ENCODE measurements around the gene PAPPA.

Gene PAPPA

DNA sequence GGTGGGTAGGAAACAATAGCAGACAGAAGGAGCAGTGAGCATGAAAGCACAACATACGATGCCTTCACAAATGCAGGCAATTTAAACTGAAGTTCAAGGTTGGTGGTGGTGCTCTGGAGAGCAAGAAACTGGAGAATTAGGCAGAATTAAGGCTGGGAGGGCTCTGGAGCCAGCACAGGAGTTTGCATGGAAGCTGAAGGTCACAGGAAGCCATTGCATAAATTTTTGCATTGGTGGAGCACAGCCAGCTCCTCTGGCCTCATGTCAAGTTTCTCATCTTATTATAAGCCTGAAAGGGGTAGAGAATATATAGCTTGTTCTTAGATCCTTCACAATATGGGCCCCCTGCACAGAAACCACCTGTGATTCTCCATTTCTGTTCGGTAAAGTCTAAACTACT is 207.4 kb downstream of the PAPPA start:
- Histone ChIP-seq H3K27ac (ENCODE audit: low read length) (no peak overlapping the region), H3K4me1 (ENCODE audit: control insufficient read depth in 1 of 2, insufficient read depth in 2 of 2, low read length in 2 of 2) (peaks cover 0 to 18% of the 10 kb centered on the region in 2 donors), H3K4me3 (ENCODE audit: low read depth in 1 of 2, low read length in 2 of 2) (no peak overlapping the region), H3K9me3 (ENCODE audit: control insufficient read depth in 1 of 2, low read length in 2 of 2) (no peaks in the 10 kb centered on the region), H3K36me3 (ENCODE audit: control insufficient read depth in 1 of 2, insufficient read depth in 2 of 2, low read length in 2 of 2) (no peaks in the 10 kb centered on the region), H3K27me3 (ENCODE audit: low read depth, low read length) (no peaks in the 10 kb centered on the region)

DNA sequence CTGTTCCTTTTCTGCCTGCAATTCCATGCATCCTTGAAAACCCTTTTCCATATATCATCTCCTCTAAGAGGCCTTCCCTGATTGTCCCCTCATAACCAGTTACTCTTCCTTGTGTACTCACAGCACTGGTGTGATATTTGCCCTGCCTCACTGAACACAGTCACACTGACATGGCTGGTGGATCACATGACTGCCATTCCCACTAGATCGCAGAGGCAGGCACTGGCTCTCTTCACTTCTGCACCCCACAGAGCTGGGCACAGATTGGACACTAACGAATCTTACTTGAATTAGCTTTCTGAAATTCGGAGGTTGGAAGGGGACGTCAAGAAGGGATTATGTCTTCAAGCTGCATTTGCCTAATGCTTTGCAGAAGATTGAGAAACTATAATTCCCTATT is 208.0 kb downstream of the PAPPA start:
- H3K4me1 ChIP-seq (ENCODE audit: control insufficient read depth in 1 of 2, insufficient read depth in 2 of 2, low read length in 2 of 2), result peaks cover 0 to 14% of the 10 kb centered on the region in 2 donors
- H3K4me3 ChIP-seq (ENCODE audit: low read depth in 1 of 2, low read length in 2 of 2), result no peak overlapping the region
- no peak overlapping the region for H3K27ac ChIP-seq (ENCODE audit: low read length)
- no peaks in the 10 kb centered on the region for H3K27me3 ChIP-seq (ENCODE audit: low read depth, low read length)
- H3K9me3 ChIP-seq (ENCODE audit: control insufficient read depth in 1 of 2, low read length in 2 of 2), result no peaks in the 10 kb centered on the region
- H3K36me3 ChIP-seq (ENCODE audit: control insufficient read depth in 1 of 2, insufficient read depth in 2 of 2, low read length in 2 of 2), result no peaks in the 10 kb centered on the region

DNA sequence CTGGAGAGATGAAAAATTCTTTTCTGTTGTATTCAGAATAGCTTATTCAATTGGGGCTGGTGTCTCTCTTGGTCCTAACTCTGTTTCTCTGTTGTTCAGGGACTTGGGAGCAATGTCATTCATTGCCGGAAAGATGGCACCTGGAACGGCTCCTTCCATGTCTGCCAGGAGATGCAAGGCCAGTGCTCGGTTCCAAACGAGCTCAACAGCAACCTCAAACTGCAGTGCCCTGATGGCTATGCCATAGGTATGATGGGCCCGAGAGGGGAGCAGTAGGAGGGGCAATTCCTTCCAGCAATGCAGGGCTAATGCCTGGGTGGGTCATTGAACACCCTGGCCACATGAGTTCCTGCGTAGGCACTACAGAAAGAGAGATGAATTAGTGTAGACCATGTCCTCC is 208.9 kb downstream of the PAPPA start:
- no peaks in the 10 kb centered on the region for H3K9me3 ChIP-seq (ENCODE audit: control insufficient read depth in 1 of 2, low read length in 2 of 2)
- H3K27ac ChIP-seq (ENCODE audit: low read length), result no peak overlapping the region
- no peaks in the 10 kb centered on the region for H3K27me3 ChIP-seq (ENCODE audit: low read depth, low read length)
- H3K4me3 ChIP-seq (ENCODE audit: low read depth in 1 of 2, low read length in 2 of 2), result no peak overlapping the region
- no peaks in the 10 kb centered on the region for H3K36me3 ChIP-seq (ENCODE audit: control insufficient read depth in 1 of 2, insufficient read depth in 2 of 2, low read length in 2 of 2)
- peaks cover 0 to 14% of the 10 kb centered on the region in 2 donors for H3K4me1 ChIP-seq (ENCODE audit: control insufficient read depth in 1 of 2, insufficient read depth in 2 of 2, low read length in 2 of 2)

DNA sequence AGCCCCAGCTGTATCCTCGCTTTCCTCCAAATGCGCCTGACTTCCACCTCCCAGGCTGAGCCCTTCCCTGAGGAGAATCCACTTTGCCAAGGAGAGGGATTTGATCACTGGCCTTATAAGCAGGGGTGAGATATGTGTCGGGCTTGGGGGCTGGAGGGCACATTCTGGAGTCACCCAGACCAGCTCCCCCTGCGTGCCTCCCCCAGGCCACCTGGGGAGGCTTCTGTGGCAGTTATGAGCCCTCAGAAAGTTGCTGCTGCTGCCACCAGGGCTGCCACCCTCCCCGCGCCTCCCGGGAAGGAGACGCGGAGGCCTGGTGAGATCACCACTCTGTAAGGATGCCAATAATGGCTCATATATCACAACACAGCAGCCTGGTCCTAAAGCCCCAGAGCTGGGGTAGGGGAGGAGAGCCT is 211.5 kb downstream of the PAPPA start:
- Histone ChIP-seq H3K27me3 (ENCODE audit: low read depth, low read length) (no peaks in the 10 kb centered on the region), H3K36me3 (ENCODE audit: control insufficient read depth in 1 of 2, insufficient read depth in 2 of 2, low read length in 2 of 2) (no peaks in the 10 kb centered on the region), H3K9me3 (ENCODE audit: control insufficient read depth in 1 of 2, low read length in 2 of 2) (no peaks in the 10 kb centered on the region), H3K4me3 (ENCODE audit: low read depth in 1 of 2, low read length in 2 of 2) (no peak overlapping the region), H3K4me1 (ENCODE audit: control insufficient read depth in 1 of 2, insufficient read depth in 2 of 2, low read length in 2 of 2) (peaks cover 0 to 18% of the 10 kb centered on the region in 2 donors), H3K27ac (ENCODE audit: low read length) (peak overlapping the region; percentile 49)

DNA sequence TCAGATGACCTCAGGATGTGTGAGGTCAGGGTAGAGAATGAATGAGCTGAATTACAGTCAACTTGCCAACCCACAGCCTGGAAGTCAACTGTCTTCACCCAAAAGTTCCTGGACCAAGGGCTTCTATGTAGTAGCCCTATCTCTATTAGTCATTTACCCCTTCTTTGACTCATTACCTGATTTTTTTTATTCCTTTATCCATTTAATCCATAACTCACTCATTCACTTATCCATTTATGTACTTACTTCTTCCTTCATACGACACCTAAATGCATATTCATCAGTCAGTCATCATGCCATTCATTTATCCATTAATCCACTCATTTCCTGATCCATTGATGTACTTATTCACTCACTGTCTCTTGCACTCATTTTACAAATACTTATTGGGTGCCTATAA is 212.7 kb downstream of the PAPPA start:
- Histone ChIP-seq H3K27me3 (ENCODE audit: low read depth, low read length) (no peaks in the 10 kb centered on the region), H3K9me3 (ENCODE audit: control insufficient read depth in 1 of 2, low read length in 2 of 2) (no peaks in the 10 kb centered on the region), H3K36me3 (ENCODE audit: control insufficient read depth in 1 of 2, insufficient read depth in 2 of 2, low read length in 2 of 2) (no peaks in the 10 kb centered on the region), H3K4me3 (ENCODE audit: low read depth in 1 of 2, low read length in 2 of 2) (no peak overlapping the region), H3K4me1 (ENCODE audit: control insufficient read depth in 1 of 2, insufficient read depth in 2 of 2, low read length in 2 of 2) (peaks cover 0 to 19% of the 10 kb centered on the region in 2 donors), H3K27ac (ENCODE audit: low read length) (no peak overlapping the region)

DNA sequence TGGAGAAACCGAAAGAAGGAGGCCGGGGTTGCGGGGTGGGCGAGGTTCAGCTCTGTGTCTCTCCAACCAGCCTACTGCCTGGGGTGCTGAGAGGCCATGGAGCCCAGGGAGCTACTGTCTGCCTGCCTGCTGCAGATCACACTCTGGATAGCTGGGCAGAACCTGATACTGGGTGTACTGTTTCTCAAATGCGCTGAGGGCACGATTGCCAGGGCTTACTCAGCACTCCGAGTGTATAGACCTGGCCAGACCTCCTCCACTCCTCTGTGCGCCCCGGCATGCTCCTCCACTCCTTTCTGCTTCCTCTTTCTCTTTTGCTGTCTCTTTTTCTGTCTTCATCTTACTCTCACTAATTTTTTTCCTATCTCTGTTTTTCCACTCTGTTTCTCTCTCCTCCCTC is 215.1 kb downstream of the PAPPA start:
- no peak overlapping the region for H3K27ac ChIP-seq (ENCODE audit: low read length)
- H3K9me3 ChIP-seq (ENCODE audit: control insufficient read depth in 1 of 2, low read length in 2 of 2), result no peaks in the 10 kb centered on the region
- no peak overlapping the region for H3K4me3 ChIP-seq (ENCODE audit: low read depth in 1 of 2, low read length in 2 of 2)
- no peaks in the 10 kb centered on the region for H3K36me3 ChIP-seq (ENCODE audit: control insufficient read depth in 1 of 2, insufficient read depth in 2 of 2, low read length in 2 of 2)
- peaks cover 0 to 19% of the 10 kb centered on the region in 2 donors for H3K4me1 ChIP-seq (ENCODE audit: control insufficient read depth in 1 of 2, insufficient read depth in 2 of 2, low read length in 2 of 2)
- H3K27me3 ChIP-seq (ENCODE audit: low read depth, low read length), result no peaks in the 10 kb centered on the region

DNA sequence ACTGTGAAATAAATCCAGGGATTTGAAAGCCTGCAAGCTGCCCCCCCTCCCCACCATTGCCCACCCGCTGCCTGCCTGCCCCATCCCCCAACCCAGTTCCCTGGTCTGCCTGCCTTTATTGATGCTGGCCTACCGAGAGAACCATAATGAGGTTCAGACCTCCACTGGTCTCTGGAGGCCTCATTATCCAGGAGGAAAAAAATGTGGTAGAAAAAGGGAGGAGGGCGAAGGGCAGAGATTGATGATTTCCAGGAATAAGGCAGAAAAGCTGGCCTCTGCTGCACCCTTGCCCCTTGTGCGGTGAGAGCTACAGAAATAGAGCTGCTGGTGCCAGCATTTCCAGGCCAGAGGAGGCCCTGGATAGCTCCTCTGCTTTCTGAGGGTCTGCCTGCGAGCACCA is 216.1 kb downstream of the PAPPA start:
- Histone ChIP-seq H3K9me3 (ENCODE audit: control insufficient read depth in 1 of 2, low read length in 2 of 2) (no peaks in the 10 kb centered on the region), H3K27ac (ENCODE audit: low read length) (no peak overlapping the region), H3K36me3 (ENCODE audit: control insufficient read depth in 1 of 2, insufficient read depth in 2 of 2, low read length in 2 of 2) (peaks cover 0 to 8% of the 10 kb centered on the region in 2 donors), H3K4me3 (ENCODE audit: low read depth in 1 of 2, low read length in 2 of 2) (no peak overlapping the region), H3K27me3 (ENCODE audit: low read depth, low read length) (no peaks in the 10 kb centered on the region), H3K4me1 (ENCODE audit: control insufficient read depth in 1 of 2, insufficient read depth in 2 of 2, low read length in 2 of 2) (peaks cover 0 to 16% of the 10 kb centered on the region in 2 donors)

DNA sequence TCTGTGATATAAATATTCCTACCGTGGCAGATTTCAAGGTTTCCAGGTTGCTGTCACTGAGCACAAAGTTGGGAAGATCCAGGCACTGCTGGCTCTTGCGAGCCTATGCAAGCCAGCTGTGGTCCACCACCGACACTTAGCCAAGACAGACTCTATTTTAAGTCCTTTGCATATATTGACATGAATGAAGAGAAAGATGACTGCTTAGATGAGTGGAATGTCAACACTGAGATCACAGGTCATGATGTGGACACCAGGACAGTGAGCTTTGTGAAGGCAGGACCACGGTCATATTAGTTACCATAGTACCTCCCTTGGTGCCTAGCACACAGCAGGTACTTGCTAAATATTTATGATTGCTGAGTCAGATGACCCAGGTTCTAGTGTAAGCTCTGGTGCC is 217.0 kb downstream of the PAPPA start:
- Histone ChIP-seq H3K27ac (ENCODE audit: low read length) (no peak overlapping the region), H3K9me3 (ENCODE audit: control insufficient read depth in 1 of 2, low read length in 2 of 2) (no peaks in the 10 kb centered on the region), H3K27me3 (ENCODE audit: low read depth, low read length) (no peaks in the 10 kb centered on the region), H3K4me1 (ENCODE audit: control insufficient read depth in 1 of 2, insufficient read depth in 2 of 2, low read length in 2 of 2) (peaks cover 0 to 8% of the 10 kb centered on the region in 2 donors), H3K4me3 (ENCODE audit: low read depth in 1 of 2, low read length in 2 of 2) (no peak overlapping the region), H3K36me3 (ENCODE audit: control insufficient read depth in 1 of 2, insufficient read depth in 2 of 2, low read length in 2 of 2) (peaks cover 0 to 8% of the 10 kb centered on the region in 2 donors)

DNA sequence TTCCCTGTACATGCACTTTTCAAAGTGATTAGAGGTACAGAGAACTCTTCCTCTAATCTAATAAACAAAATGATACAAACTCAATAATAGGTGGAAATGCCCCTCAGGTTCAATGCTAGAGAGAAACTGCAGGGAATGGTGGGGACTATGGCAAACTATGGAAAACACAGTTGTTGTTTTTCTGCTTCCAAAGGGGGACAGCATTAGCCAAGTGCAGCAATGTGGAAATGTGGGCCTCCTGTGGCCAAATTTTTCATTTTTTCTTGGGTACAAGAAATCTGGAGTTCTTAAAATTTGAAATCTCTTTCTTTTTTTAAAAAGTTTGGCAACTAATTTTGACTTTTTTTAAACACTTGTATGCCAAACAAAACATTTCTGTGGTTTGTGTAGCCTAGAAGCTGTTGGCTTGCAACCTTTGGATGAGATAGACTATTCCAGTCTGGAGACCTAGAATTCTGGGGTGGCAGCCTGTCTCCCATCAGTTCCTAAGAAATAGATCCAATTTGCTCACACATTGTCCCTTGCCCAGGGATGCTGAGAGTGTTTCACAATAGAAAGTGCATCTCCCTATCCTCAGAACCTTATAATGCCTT is 218.6 kb downstream of the PAPPA start:
- no peak overlapping the region for H3K27ac ChIP-seq (ENCODE audit: low read length)
- H3K36me3 ChIP-seq (ENCODE audit: control insufficient read depth in 1 of 2, insufficient read depth in 2 of 2, low read length in 2 of 2), result peaks cover 0 to 8% of the 10 kb centered on the region in 2 donors
- no peaks in the 10 kb centered on the region for H3K9me3 ChIP-seq (ENCODE audit: control insufficient read depth in 1 of 2, low read length in 2 of 2)
- H3K27me3 ChIP-seq (ENCODE audit: low read depth, low read length), result no peaks in the 10 kb centered on the region
- peaks cover 0 to 5% of the 10 kb centered on the region in 2 donors for H3K4me1 ChIP-seq (ENCODE audit: control insufficient read depth in 1 of 2, insufficient read depth in 2 of 2, low read length in 2 of 2)
- no peak overlapping the region for H3K4me3 ChIP-seq (ENCODE audit: low read depth in 1 of 2, low read length in 2 of 2)

DNA sequence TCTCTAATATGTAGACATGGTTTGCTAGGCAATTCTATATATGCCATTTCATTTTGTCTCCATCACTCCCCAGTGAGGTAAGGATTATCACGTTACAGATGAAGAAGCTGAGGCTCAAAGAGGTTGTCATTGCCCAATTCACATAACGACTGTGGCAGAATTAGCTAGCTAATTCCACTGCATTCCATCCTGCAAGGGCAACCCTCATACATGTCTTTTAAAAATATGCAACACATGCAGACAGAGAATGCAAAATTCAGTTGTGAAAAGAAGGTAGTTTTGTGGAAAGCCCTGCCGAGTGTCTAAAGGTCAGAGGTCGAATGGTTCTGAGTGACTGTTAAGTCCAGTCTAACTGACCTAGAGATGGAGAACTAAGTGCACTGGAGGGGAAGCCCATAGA is 219.2 kb downstream of the PAPPA start:
- no peak overlapping the region for H3K27ac ChIP-seq (ENCODE audit: low read length)
- H3K9me3 ChIP-seq (ENCODE audit: control insufficient read depth in 1 of 2, low read length in 2 of 2), result no peaks in the 10 kb centered on the region
- no peak overlapping the region for H3K4me3 ChIP-seq (ENCODE audit: low read depth in 1 of 2, low read length in 2 of 2)
- peaks cover 0 to 8% of the 10 kb centered on the region in 2 donors for H3K36me3 ChIP-seq (ENCODE audit: control insufficient read depth in 1 of 2, insufficient read depth in 2 of 2, low read length in 2 of 2)
- H3K4me1 ChIP-seq (ENCODE audit: control insufficient read depth in 1 of 2, insufficient read depth in 2 of 2, low read length in 2 of 2), result peaks cover 0 to 10% of the 10 kb centered on the region in 2 donors
- H3K27me3 ChIP-seq (ENCODE audit: low read depth, low read length), result no peaks in the 10 kb centered on the region

DNA sequence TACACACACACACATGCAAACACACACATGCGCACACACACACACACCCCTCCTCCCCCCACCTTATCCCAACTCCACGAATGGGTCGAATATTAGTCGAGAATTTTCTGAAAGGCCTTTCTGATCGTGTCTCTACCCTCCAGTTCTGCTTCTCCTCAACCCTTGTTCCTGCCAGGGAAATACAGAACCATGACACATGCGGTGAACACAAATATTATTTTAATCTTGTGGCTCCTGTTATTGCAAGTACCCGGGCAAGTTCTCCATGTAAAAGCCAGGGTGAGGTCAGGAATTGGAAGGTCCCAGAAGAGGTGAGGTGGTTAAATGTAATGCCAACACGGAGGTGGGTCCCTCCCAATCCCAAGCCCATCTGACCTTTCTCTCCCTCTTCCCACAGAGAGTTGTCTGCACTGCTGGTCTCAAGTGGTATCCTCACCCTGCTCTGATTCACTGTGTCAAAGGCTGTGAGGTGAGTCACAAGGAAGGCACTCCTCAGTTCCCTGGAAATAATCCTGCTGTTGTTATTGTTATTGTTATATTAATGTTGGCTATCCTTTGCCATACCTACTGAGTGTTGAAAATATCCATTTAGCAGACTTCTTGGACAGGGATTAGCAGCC is 223.7 kb downstream of the PAPPA start:
- Histone ChIP-seq H3K4me3 (ENCODE audit: low read depth in 1 of 2, low read length in 2 of 2) (no peak overlapping the region), H3K4me1 (ENCODE audit: control insufficient read depth in 1 of 2, insufficient read depth in 2 of 2, low read length in 2 of 2) (peaks cover 0 to 4% of the 10 kb centered on the region in 2 donors), H3K36me3 (ENCODE audit: control insufficient read depth in 1 of 2, insufficient read depth in 2 of 2, low read length in 2 of 2) (peaks cover 0 to 8% of the 10 kb centered on the region in 2 donors), H3K27ac (ENCODE audit: low read length) (no peak overlapping the region), H3K27me3 (ENCODE audit: low read depth, low read length) (no peaks in the 10 kb centered on the region), H3K9me3 (ENCODE audit: control insufficient read depth in 1 of 2, low read length in 2 of 2) (no peaks in the 10 kb centered on the region)

DNA sequence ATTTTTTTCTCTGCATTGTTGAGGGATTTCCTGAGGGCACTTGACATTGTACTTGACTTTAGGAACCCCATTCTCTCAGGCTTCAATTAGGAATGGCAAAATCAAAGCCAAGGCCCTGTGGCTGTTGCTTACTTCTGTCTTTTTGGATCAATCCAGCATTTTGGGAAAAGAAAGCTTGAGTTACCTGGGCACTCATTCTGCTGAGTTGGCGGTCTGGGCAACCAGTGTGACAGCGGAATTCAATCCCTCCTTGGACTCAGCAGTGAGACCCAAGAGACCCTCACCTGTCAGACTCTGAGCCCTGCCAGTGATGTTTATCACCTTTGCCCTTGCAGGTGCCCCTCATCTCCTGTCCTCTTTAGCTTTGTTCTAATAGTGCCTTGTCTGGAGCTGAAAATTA is 225.3 kb downstream of the PAPPA start:
- H3K9me3 ChIP-seq (ENCODE audit: control insufficient read depth in 1 of 2, low read length in 2 of 2), result no peaks in the 10 kb centered on the region
- peaks cover 0 to 8% of the 10 kb centered on the region in 2 donors for H3K36me3 ChIP-seq (ENCODE audit: control insufficient read depth in 1 of 2, insufficient read depth in 2 of 2, low read length in 2 of 2)
- H3K4me3 ChIP-seq (ENCODE audit: low read depth in 1 of 2, low read length in 2 of 2), result no peak overlapping the region
- no peaks in the 10 kb centered on the region for H3K27me3 ChIP-seq (ENCODE audit: low read depth, low read length)
- no peak overlapping the region for H3K27ac ChIP-seq (ENCODE audit: low read length)
- peaks cover 0 to 4% of the 10 kb centered on the region in 2 donors for H3K4me1 ChIP-seq (ENCODE audit: control insufficient read depth in 1 of 2, insufficient read depth in 2 of 2, low read length in 2 of 2)

Data from muscle layer of duodenum (tissue), 2 donors.